ENCODE data around the gene PTCHD4. TPM values are rescaled to one million over a fixed set of nuclear protein-coding genes. Genes with fewer than 3 reads are reported as not detected.

Gene PTCHD4
- total and polyA plus RNA-seq, 2 experiments from 2014 or later = 1.3 to 2.3 TPM

DNA sequence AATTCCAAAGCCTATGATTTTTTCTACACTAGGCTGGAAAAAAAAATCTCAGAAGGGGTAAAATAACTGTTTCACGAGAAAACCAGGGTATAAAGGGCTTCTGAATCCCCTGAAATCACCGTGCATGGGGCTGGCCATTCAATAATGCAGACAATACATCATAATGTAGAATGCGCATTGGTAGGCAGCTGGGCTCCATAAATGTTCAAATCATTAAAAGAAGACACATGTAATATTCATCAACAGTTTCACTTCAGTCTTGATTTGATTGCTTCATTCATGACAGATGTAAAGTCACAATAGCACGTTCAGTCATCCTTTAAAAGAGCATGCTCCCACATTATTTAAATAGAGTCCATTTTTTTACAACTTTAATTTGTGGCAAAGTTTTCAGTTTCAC, 20.5 kb downstream of the PTCHD4 start:
- Histone ChIP-seq H3K4me3 (no peak overlapping the region), H2AFZ (no peak overlapping the region), H3K4me2 (no peak overlapping the region), H3K27ac (no peak overlapping the region), H3K9me2 (replicated peaks; ENCODE audit: insufficient read depth) (no peaks in the 10 kb centered on the region), H4K20me1 (ENCODE audit: insufficient read depth, poor library complexity, severe bottlenecking) (no peaks in the 10 kb centered on the region), H3K79me2 (no peaks in the 10 kb centered on the region), H3K36me3 (replicated peaks; ENCODE audit: insufficient read depth, low read depth) (no peaks in the 10 kb centered on the region), H3K9me3 (ENCODE audit: low read depth) (no peaks in the 10 kb centered on the region), H3K4me1 (ENCODE audit: insufficient read depth) (no peaks in the 10 kb centered on the region), H3K27me3 (no peaks in the 10 kb centered on the region)
- 93% methylated on average over 4 of the region's 4 CpGs for WGBS (ENCODE audit: low lambda C conversion rate, missing lambda C conversion rate)
- DNase-seq (ENCODE audit: low spot score) = no peak
- no peak for TF ChIP-seq EZH2 (IDR thresholded peaks at IDR 0.05; ENCODE audit: borderline replicate concordance)
- no peak for TF ChIP-seq EZH2phosphoT487 (IDR thresholded peaks at IDR 0.05; ENCODE audit: low read depth, severe bottlenecking, unreplicated experiment)
- TF ChIP-seq, protein P1, sequence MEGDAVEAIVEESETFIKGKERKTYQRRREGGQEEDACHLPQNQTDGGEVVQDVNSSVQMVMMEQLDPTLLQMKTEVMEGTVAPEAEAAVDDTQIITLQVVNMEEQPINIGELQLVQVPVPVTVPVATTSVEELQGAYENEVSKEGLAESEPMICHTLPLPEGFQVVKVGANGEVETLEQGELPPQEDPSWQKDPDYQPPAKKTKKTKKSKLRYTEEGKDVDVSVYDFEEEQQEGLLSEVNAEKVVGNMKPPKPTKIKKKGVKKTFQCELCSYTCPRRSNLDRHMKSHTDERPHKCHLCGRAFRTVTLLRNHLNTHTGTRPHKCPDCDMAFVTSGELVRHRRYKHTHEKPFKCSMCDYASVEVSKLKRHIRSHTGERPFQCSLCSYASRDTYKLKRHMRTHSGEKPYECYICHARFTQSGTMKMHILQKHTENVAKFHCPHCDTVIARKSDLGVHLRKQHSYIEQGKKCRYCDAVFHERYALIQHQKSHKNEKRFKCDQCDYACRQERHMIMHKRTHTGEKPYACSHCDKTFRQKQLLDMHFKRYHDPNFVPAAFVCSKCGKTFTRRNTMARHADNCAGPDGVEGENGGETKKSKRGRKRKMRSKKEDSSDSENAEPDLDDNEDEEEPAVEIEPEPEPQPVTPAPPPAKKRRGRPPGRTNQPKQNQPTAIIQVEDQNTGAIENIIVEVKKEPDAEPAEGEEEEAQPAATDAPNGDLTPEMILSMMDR (IDR thresholded peaks at IDR 0.05; ENCODE audit: poor library complexity) = no peak

- H3K9me2 ChIP-seq (replicated peaks; ENCODE audit: insufficient read depth) = no peaks in the 10 kb centered on the region
- H3K9me3 ChIP-seq (ENCODE audit: low read depth) = no peaks in the 10 kb centered on the region
- peak; percentile 21 for DNase-seq (ENCODE audit: low spot score)
- no peaks in the 10 kb centered on the region for H3K4me1 ChIP-seq (ENCODE audit: insufficient read depth)
- no peaks in the 10 kb centered on the region for H3K27me3 ChIP-seq
- H2AFZ ChIP-seq = no peak overlapping the region
- H3K4me2 ChIP-seq = no peak overlapping the region
- TF ChIP-seq EZH2phosphoT487 (IDR thresholded peaks at IDR 0.05; ENCODE audit: low read depth, severe bottlenecking, unreplicated experiment) (no peak), EZH2 (IDR thresholded peaks at IDR 0.05; ENCODE audit: borderline replicate concordance) (no peak)
- TF ChIP-seq, protein P1 (IDR thresholded peaks at IDR 0.05; ENCODE audit: poor library complexity) = peak; percentile 48
- no peaks in the 10 kb centered on the region for H3K79me2 ChIP-seq
- no peaks in the 10 kb centered on the region for H3K36me3 ChIP-seq (replicated peaks; ENCODE audit: insufficient read depth, low read depth)
- H3K4me3 ChIP-seq = no peak overlapping the region
- WGBS (ENCODE audit: low lambda C conversion rate, missing lambda C conversion rate) = 50% methylated on average over 1 of the region's 1 CpG
- H3K27ac ChIP-seq = no peak overlapping the region
- no peaks in the 10 kb centered on the region for H4K20me1 ChIP-seq (ENCODE audit: insufficient read depth, poor library complexity, severe bottlenecking)
Observed at GRCh38 chr6:48087448-48087847, 23.5 kb downstream of the PTCHD4 start.

- DNase-seq (ENCODE audit: low spot score) = no peak
- no peak overlapping the region for H3K4me3 ChIP-seq
- no peaks in the 10 kb centered on the region for H3K36me3 ChIP-seq (replicated peaks; ENCODE audit: insufficient read depth, low read depth)
- no peaks in the 10 kb centered on the region for H3K27me3 ChIP-seq
- H2AFZ ChIP-seq = no peak overlapping the region
- no peak overlapping the region for H3K27ac ChIP-seq
- no peaks in the 10 kb centered on the region for H3K4me1 ChIP-seq (ENCODE audit: insufficient read depth)
- no peaks in the 10 kb centered on the region for H3K9me3 ChIP-seq (ENCODE audit: low read depth)
- 73% methylated on average over 1 of the region's 1 CpG for WGBS (ENCODE audit: low lambda C conversion rate, missing lambda C conversion rate)
- no peaks in the 10 kb centered on the region for H4K20me1 ChIP-seq (ENCODE audit: insufficient read depth, poor library complexity, severe bottlenecking)
- TF ChIP-seq, protein P1 (IDR thresholded peaks at IDR 0.05; ENCODE audit: poor library complexity) = peak; percentile 38
- no peak for TF ChIP-seq EZH2phosphoT487 (IDR thresholded peaks at IDR 0.05; ENCODE audit: low read depth, severe bottlenecking, unreplicated experiment)
- H3K9me2 ChIP-seq (replicated peaks; ENCODE audit: insufficient read depth) = no peaks in the 10 kb centered on the region
- no peak overlapping the region for H3K4me2 ChIP-seq
- no peaks in the 10 kb centered on the region for H3K79me2 ChIP-seq
Observed at GRCh38 chr6:48086187-48086586, 24.8 kb downstream of the PTCHD4 start.
